GM12892 (cell line): ENCODE results near the gene TTBK2.

Experiments
- DNase-seq: peaks from one replicate; pipeline ENCODE4 v3.0.0; 2011; ENCODE audit not compliant: insufficient read length
- FAIRE-seq: peaks from 2 replicates; lab custom pipeline; 2011; peaks lifted over from hg19 to GRCh38; lab: Jason Lieb, UNC
- POLR2A ChIP-seq: IDR thresholded peaks from 2 replicates; pipeline ENCODE4 v1.6.1; 2011; ENCODE audit warnings: low read depth, low read length, control low read depth
- POLR2AphosphoS5 ChIP-seq: IDR thresholded peaks from 2 replicates; pipeline ENCODE4 v1.6.1; 2011; ENCODE audit warnings: low read depth, low read length, control low read depth
- TAF1 ChIP-seq: IDR thresholded peaks from 2 replicates; pipeline ENCODE4 v1.6.1; 2011; ENCODE audit warnings: low read depth, mild to moderate bottlenecking, control low read depth, low read length, borderline replicate concordance

TTBK2 gene

GRCh38 chr15:42727750-42728381, 192.7 kb downstream of the TTBK2 start:
- no peak for DNase-seq
- TF ChIP-seq POLR2AphosphoS5: no peak
- no peak for TF ChIP-seq POLR2A
- no peak for TF ChIP-seq TAF1
- no peak for FAIRE-seq

GRCh38 chr15:42726114-42726513, 194.5 kb downstream of the TTBK2 start:
- FAIRE-seq (no peak), DNase-seq (no peak)
- TF ChIP-seq POLR2A (no peak), TAF1 (no peak), POLR2AphosphoS5 (no peak)

GRCh38 chr15:42725331-42725903, 195.2 kb downstream of the TTBK2 start:
- no peak for DNase-seq
- TF ChIP-seq POLR2AphosphoS5: no peak
- TF ChIP-seq POLR2A: no peak
- TF ChIP-seq TAF1: no peak
- no peak for FAIRE-seq

- TF ChIP-seq TAF1 (no peak), POLR2A (no peak), POLR2AphosphoS5 (no peak)
- no peak for DNase-seq
- FAIRE-seq: no peak
Observed at GRCh38 chr15:42724276-42724675, 196.3 kb downstream of the TTBK2 start.

- TF ChIP-seq TAF1 (no peak), POLR2AphosphoS5 (no peak), POLR2A (no peak)
- FAIRE-seq: no peak
- no peak for DNase-seq
Observed at GRCh38 chr15:42723068-42723467, 197.5 kb downstream of the TTBK2 start.

GRCh38 chr15:42721916-42722315, 198.7 kb downstream of the TTBK2 start:
- FAIRE-seq (no peak), DNase-seq (no peak)
- TF ChIP-seq POLR2AphosphoS5 (no peak), POLR2A (no peak), TAF1 (no peak)

- TF ChIP-seq POLR2AphosphoS5 (no peak), TAF1 (no peak), POLR2A (no peak)
- DNase-seq (no peak), FAIRE-seq (no peak)
Observed at GRCh38 chr15:42721016-42721415, 199.6 kb downstream of the TTBK2 start.

- DNase-seq (no peak), FAIRE-seq (no peak)
- no peak for TF ChIP-seq POLR2AphosphoS5
- no peak for TF ChIP-seq TAF1
- TF ChIP-seq POLR2A: no peak
Observed at GRCh38 chr15:42720071-42720470, 200.5 kb downstream of the TTBK2 start.

- FAIRE-seq (no peak), DNase-seq (no peak)
Observed at GRCh38 chr15:42719043-42719442, 201.5 kb downstream of the TTBK2 start.

GRCh38 chr15:42716626-42717025, 204.0 kb downstream of the TTBK2 start:
- DNase-seq: no peak
- no peak for TF ChIP-seq TAF1
- no peak for TF ChIP-seq POLR2A
- TF ChIP-seq POLR2AphosphoS5: no peak
- FAIRE-seq: no peak

More at GRCh38 chr15:42719043-42719442, 201.5 kb downstream of the TTBK2 start:
- TF ChIP-seq TAF1: no peak
- TF ChIP-seq POLR2A: no peak
- no peak for TF ChIP-seq POLR2AphosphoS5

GRCh38 chr15:42716125-42716524, 204.5 kb downstream of the TTBK2 start:
- DNase-seq (no peak), FAIRE-seq (no peak)
- no peak for TF ChIP-seq POLR2A
- TF ChIP-seq POLR2AphosphoS5: no peak
- no peak for TF ChIP-seq TAF1

- DNase-seq (no peak), FAIRE-seq (no peak)
- TF ChIP-seq TAF1: no peak
- TF ChIP-seq POLR2A: no peak
- no peak for TF ChIP-seq POLR2AphosphoS5
Observed at GRCh38 chr15:42712584-42712983, 208.0 kb downstream of the TTBK2 start.
